HS-5 (cell line): ENCODE measurements around the gene GLS.
A peak's percentile ranks its signal among the peaks of the same experiment; 100 is the strongest.

Experiments used
- DNase-seq: peaks from one replicate; pipeline ENCODE4 v3.0.0-alpha.2; 2012; ENCODE audit warnings: low read depth

GLS gene

DNA sequence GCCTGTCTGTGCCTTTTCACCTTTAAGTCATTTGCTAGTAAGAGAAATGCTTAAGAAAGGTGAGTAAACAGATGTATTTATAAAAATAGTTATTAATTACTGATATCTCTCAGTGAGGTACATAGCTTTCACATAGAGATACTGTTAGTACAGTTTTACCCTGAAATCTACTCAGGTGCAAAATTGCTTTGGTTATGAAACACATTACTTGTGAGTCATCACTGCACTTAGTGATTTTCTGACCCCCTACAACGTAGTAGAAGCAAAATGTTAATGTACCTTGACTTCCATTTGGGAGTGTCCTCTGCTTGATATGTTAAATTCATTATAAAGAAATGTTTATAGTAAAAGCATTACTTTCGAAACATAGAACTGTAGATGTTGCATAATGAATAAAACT lies 6.5 kb downstream of the GLS start:
- no peak for DNase-seq

DNA sequence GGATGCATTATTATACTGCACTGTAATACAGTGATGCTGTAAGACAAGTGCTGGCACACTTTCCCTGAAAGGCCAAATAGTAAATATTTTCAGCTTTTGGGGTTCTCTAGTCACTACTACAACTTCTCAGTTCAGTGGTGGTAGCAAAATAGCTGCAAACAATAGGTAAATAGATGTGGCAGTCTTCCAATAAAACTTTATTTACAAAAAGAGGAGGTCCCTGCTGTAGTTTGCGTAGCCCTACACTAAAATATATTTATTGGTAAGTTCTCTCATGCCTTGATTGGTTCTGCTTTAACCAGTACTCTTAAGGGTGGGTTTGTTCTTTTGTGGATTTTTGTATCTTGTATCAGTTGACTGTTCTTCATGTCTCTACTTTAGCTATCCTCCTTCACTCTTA lies 7.8 kb downstream of the GLS start:
- no peak for DNase-seq

DNA sequence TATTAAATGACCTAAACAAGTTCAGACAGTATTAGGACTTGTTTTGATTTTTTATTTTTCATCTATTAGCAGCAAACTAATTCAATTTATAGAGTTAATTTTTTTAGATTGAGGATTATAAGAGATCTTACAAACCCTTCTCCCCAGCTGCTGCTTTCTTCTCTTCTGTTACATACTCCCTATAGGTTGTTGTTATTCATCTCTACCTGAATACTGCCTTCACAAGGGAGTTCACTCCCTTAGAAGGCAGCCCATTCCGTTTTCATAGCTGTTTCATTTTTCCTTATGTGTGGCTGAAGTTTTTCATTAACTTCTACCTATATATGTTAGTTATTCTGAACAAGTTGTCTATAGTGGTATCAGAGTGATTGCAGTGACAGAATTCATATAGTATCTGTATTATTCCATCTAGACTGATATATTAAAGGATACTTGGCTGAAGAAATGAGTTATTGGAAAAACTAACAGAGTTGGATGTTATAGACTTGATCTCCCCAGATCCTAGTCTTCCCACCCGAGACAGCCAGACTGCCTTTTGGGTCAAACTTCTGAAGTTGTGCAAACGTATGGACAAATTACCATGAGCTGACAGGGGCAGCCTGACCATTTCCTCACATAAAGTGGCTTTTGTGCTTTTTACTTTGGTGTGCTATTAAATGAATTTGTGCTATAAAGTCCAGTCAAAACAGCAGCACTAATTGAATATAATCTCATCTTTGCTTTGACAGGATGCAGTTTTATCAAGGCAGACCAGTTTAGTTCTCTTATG lies 8.7 kb downstream of the GLS start:
- no peak for DNase-seq

DNA sequence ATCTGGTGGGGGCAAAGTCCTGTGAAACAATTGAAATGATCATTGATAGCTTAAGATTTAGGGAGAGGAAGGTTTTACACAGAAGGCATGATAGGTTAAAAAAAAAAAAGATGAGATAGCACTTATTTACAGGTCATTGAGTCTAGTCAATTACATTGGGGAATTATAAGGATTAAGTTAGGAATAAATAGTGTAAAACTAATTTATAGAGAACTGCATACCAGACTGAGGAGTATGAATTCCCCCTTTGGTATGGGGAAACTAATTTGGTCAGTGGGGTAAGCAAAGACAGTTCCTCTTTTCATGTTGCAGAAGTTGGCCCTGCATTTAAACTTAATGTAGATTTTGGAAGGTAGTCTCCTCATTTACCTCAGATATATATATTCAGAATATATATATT lies 10.8 kb downstream of the GLS start:
- no peak for DNase-seq

DNA sequence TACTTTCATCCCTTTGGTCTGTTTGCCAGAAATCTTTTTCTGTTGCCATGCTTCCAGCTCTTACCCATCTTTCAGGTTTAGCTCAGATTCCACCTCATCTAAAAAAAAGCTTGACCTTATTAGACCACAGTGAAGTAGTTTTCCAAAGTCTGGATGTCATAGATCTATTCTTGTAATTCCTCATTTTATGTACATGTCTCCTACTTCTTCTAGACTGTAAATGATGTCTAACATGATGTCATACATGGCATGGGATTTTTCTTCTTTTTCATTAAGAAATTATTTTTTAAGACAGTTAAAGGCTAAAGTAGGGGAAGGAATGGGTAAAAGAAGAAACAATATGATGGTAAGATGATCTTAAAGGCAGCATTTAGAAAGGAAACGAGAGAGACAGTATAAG lies 11.3 kb downstream of the GLS start:
- DNase-seq: no peak

DNA sequence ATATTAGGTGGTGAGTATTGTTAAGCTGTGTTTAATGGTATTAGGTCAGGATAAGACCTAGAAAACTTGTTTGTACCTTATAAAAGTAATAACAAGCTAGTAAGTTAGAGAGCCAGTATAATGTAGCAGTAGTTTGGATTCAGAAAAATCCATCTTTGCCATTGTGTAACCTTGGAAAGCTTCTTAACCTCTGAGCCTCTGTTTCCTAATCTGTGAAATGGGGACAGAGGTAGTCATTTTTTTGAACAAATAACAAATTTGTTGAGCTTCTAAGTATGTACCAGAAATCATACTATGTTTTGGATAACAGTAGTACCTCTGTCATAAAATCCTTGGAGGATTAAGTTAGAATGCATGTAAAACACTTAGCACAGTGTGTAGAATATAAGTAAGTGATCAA lies 12.5 kb downstream of the GLS start:
- no peak for DNase-seq

DNA sequence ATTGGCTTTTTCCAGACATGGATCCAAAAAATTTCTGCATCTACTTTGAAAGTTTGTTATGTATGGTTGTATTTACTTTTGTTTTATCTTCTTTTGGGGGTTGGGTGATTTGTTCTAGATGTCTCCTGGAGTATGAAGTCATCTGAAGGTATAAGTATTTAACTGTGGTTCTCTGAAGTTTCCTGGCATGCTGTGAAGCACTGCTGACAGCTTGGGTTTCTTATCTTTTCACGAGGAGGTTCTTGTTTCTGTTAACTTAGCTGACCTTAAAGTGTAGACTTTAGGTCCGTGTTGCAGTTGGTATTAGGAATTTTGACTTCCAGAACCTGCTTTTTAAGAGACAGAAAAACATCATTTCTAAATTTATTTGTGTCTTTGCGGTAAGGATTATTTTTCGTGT lies 15.9 kb downstream of the GLS start:
- no peak for DNase-seq

DNA sequence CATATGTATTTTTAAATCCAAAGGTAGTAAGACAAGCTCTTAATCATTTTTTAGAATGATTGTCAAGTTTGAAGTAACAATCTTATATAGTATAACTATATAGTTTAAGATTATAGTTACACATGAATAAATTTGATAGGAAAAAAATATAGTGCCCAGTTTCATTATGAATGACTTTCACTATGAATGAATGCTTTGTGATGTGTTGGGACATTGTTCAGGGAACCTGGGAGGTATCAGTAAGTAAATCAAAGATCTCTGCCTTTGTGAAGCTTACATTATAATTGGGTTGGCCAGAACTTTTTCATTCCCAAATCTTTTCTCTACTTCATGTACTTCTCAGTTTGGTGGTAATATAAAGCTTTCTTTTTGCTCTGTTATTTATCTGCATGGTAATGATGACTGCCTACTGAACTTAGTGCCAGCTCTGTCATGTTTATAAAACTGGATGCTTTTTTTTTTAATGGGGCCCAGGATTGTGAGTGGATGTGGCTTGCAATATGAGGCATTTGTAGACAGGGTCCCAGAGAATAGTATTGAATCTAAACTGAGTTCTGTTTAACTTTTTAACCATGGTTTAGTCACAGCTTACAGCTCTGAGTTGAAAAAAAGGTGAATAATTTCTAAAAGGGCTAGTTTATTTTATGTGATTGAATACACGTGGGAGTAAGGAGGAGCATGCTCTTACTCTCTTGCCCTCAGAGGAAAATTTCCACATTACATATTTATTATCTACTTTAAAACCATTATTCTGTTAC lies 23.3 kb downstream of the GLS start:
- DNase-seq: no peak

DNA sequence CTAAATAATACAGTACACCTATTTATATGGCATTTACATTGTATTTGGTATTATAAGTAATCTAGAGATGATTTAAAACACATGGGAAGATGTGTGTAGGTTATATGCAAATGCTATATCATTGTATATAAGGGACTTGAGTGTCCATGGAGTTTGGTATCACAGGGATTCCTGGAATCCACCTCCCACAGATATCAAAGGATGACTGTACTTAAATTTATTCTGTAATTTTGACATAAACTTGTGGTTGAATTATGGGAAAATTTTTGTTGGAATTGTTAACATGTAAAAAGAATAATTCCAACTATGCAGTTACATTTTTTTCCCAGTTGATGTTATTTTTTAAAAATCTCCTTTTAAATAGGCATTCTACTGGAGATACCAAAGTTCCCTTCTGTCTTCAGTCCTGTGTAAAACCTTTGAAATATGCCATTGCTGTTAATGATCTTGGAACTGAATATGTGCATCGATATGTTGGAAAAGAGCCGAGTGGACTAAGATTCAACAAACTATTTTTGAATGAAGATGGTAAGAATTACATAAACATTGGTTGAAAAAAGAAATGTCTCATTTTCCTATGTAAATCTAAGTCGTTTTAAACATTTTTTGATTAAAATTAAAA lies 24.1 kb downstream of the GLS start:
- DNase-seq: no peak

DNA sequence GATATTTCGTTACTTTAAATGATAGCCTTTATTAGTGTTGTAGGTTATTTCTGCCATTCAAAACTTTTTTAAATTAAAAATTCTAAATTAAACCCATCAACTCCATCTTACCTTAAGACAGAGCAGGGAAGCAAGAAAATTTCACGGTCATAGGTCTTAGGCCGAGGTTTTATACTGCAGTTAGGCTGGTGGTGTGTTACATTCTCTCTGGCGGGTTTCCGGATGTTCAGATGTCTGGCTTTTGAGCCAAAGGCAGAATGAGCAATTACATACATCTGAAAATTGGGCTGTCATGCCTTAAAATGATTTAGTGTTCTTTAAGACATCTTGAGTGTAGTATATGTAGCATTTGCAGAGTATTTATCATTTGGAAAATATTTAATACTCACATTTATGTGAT lies 27.9 kb downstream of the GLS start:
- no peak for DNase-seq

DNA sequence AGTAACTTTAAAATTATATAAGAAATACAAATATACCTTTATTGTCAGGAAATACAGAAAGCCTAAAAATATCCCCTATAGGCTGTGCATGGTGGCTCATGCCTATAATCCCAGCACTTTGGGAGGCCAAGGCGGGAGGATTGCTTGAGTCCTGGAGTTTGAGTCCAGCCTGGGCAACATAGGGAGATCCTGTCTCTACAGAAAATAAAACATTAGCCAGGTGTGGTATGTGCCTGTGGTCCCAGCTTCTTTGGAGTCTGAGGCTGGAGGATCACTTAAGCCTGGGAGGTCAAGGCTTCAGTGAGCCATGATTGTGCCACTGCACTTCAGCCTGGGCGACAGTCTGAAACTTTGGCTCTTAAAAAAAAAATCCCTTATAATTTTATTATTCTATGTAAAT lies 29.1 kb downstream of the GLS start:
- DNase-seq: no peak

DNA sequence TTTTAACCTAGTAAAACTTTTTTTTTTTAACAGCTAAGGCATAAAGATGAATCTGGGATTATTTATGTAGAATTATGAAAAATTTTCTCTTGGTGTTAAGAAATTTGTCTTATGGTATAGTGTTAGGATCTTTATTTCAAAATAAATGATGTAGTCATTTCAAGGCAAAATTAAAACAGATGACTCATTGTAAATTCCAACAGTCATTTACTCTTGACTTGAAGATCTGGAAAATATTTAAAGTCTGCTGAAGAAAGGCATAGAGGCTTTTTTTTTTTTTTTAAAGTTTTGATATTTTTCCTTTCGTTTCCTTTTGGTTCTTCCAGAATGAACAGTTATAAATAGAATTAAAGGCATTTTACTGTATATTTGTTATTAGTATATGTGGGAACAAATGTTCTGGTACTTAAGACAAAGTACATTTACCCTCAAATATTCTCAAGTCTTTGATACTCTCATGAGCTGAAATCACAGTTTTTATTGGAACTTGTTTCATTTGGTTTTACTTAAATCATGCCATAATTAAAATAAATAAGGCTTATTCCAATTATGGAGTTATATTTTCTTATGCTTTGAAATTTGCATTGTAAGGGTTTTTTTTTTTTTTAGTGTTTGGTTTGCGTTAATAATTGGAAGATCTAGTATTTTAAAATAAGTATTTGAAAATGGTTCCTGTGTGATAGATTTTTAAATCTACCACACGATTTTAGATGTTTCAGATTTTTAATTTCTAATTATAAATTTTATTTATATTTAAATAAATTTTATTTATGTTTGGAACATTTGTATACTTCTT lies 29.9 kb downstream of the GLS start:
- DNase-seq: peak; percentile 48

DNA sequence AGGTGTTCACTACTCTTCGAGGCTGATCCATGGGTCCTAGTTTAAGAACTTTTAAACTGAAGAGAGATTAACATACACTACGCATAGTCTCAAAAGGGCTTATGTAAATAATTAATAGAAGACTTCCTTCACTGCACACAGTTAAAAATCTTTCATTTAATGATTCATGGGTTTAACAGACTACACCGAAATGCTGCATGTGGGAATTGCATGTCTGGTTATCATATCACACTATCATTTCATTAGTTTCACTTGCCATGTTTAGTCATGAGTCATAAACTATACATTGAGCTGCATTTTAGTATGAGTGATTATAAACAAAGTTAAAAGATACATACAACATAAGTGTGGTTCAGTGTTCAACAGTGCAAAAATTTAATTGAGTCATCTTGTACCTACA lies 31.2 kb downstream of the GLS start:
- peak; percentile 37 for DNase-seq

DNA sequence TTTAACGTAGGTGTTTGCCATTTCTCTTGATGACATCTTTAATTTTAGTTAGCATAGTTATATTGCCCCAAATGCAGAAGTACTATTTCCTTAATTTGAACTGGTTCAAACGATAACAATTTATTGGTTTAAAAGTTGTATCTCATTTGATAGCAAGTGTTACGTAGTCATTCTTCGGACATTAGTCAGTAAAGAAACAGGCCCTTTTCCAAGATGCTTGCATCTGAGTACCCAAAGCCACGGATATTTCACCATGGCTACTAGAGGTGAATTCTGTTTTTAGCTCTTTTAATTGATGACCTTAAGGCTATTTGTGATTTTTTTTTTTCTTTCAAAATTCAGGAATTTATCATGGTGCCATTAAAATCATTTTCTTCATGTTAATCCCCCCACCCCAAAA lies 32.1 kb downstream of the GLS start:
- peak; percentile 36 for DNase-seq

DNA sequence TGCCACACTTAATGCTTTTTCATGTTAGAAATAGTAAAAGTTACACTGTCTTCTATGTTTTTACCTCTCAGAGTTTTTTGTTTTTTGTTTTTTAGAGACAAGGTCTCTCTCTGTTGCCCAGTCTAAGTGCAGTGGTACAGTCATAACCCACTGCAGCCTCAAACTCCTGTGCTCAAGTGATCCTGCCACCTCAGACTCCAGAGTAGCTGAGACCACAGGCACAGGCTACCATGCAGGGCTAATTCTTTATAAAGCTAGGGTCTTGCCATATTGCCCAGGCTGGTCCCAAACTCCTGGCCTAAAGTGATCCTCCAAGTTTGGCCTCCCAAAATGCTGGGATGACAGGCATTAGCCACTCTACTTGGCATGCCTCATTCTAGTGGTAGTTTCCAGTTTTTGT lies 33.1 kb downstream of the GLS start:
- no peak for DNase-seq

DNA sequence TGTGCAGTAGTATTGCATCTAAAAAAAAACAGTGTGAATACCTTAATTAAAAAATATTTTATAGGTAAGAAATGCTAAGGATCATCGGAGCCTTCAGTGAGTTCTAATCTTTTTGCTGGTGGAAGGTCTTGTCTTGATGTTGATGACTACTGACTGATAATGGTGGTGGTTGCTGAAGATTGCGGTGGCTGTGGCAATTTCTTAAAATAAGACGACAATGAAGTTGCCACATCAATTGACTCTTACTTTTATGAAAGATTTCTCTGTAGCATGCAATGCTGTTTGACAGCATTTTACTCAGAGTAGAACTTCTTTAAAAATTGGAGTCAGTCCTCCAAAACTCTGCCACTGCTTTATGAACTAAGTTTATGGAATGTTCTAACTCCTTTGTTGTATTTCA lies 36.2 kb downstream of the GLS start:
- DNase-seq: no peak

DNA sequence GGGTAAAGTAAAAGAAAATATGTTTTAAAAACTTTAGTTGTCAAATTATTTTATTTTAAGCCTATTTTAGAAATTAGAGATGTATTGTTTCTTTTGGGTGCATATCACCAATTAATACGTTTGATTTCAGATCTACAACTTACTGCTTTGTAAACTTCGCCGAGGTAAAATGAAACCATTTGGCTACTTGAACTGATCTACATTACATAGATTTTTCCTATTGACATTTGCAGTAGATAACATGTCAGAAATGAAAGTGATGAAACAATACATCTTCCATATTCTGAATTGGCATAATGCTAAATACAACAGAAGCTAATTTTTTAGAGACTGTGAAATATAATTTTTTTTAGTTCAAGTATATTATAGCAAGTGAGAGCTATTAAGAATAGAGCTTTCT lies 39.5 kb downstream of the GLS start:
- DNase-seq: no peak

DNA sequence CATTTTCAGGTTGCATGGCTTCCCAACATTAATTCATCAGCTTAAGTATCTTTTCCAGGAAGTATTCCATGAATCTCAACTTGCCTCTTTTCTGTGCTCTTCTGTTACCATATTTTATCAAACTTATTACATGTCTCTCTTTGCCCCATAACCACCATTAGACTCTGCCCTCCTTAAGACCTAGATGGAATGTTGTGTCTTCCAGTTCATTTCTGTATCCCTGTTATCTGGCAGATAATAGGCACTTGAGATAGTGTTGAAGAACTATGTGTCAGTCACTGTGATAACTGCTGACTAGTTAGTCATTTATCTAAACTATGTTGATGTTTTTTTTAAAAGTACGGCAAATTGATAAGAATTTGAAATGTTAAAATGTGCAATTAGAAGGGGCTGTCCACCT lies 41.8 kb downstream of the GLS start:
- DNase-seq: no peak

DNA sequence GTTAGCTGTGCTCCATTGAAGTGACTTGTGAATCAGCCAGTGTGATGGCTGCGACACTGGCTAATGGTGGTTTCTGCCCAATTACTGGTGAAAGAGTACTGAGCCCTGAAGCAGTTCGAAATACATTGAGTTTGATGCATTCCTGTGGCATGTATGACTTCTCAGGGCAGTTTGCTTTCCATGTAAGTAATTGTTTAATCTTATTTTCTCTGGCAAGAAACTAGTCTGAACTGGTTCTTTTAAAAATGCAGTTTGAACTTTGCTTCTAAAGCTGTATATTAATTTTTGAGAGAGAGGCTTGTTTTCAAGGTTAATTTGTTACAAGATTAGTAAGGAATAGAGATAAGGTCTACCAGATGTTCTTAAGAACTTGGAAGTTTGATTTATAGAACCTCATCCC lies 46.7 kb downstream of the GLS start:
- no peak for DNase-seq

DNA sequence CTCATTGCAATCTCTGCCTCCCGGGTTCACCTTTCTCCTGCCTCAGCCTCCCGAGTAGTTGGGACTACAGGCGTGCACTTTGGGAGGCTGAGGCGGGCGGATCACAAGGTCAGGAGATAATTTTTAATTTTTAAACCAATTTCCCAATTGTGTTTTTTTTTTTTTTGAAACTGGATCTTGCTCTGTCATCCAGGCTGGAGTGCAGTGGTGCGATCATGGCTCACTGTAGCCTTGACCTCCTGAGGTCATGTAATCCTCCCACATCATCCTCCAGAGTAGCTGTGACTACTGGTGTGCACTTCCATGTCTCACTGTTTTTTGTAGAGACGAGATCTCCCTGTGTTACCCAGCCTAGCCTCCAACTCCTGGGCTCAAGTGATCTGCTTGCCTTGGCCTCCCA lies 49.3 kb downstream of the GLS start:
- DNase-seq: no peak

DNA sequence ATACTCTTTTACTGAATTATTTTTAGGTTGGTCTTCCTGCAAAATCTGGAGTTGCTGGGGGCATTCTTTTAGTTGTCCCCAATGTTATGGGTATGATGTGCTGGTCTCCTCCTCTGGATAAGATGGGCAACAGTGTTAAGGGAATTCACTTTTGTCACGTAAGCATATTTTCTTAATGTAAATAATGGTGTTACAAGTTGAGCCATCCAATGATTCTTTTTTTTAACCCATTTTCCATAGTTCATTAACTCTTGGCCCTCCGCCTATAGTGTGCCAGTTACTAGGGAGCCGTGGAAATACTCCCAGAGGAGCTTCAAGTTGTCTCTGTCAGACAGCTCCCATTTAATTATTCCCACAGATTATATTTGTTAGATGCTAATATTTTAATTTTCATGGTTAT lies 49.8 kb downstream of the GLS start:
- DNase-seq: no peak

DNA sequence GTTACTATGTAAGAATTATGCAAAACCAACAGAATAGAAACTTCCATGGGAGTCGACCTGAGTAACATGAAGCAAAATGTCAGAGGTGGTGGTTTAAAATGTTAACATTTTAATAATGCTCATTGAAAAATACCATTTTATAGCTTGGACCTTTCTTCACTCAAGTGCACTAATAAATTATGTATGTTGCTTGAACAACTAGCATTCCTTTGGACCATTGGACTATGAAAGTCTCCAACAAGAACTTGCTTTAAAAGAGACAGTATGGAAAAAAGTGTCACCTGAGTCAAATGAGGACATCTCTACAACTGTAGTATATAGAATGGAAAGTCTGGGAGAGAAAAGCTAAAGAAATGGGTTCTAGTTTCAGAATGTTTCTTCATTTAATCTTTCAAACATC lies 51.9 kb downstream of the GLS start:
- no peak for DNase-seq

DNA sequence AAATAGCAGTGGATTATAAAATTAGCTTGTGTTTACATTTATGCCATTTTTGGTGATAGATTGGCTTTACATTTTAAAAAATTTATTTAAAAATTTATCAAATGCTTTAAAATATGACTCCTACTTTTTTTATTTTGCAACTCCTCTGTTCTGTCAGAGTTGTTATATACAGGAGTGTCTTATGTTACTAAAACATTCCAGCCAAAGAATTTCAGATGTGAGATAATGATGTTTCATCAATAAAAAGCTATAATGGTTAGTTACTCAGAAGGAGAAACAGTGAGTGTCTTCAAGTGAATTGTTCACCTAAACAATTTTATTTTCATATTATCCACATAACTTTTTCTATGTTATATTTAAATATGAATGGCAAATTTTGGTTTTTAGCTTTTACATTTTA lies 52.7 kb downstream of the GLS start:
- DNase-seq: no peak
